HL-60/S4 (cell line): ENCODE results near the gene CD2AP.
"Not testable (repeated sequence)": the region's sequence is repeated elsewhere in the genome, so short reads cannot be mapped to it uniquely, and the experiment has no call there.

Source experiments
- in situ Hi-C: fragments of 300-500 bp; cut with MboI; formaldehyde crosslinking; loops from 2 replicates; pipeline ENCODE4 v1.14.3; 2022; ENCODE audit warnings: low sequenced_read_pairs

CD2AP gene

DNA sequence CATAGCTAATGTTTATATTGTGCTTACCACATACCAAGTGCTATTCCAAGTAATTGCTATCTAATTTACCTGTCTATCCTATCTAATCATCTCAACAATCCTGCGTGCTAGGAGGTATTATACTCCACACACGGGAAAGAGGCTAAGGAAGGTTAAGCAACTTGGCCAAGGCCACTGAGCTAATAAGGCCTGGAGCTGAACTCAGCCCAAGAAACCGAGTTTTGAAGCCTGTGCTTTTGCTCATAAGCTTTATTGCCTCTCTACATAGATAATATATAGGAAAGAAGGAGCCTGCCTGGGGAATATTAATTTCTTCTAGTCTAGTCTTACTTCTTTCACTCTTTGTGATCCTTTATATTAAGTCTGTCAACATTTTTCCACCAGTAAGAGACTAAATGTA, 153.0 kb downstream of the CD2AP start:
- in situ Hi-C loops, result no loop called here

- in situ Hi-C loops, result no loop called here
Measured at GRCh38 chr6:47631269-47631772, 153.7 kb downstream of the CD2AP start.

DNA sequence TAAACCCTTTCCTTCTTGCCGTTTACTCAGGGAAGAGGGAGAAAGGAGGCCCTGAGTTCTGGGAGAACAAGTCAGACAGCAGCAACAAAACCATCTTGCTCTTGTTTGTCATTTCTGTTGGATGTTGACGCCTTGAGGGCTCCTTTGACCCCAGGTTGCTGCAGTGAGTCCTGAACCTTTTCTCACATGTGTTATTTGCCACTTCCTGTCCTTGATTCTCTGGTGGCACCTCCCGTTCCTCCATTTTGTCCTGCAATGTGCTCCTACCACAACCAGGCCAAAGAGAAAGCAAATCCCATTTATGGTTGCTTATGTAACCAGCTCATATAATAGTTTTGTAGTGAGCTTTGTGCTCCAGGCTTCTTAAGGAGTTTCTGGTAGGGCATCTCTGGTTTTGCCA, 154.2 kb downstream of the CD2AP start:
- in situ Hi-C loops, result no loop called here

DNA sequence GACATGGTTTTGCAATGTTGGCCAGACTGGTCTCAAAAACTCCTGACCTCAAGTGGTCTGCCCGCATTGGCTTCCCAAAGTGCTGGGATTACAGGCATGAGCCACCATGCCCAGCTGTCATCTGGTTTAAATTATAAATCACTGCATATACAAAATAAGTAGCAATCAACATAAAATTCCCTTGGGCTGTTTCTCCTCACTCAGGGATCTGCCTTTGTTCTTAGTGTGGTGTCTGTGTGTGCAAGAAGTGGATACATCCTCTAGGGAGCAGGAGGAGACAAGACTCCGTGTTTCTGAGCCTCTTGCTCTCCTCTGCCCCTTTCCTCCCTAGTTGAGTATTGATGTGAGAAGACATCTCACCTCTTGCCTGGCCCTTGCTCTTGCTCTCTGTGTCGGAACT, 155.6 kb downstream of the CD2AP start:
- in situ Hi-C loops, result no loop called here

DNA sequence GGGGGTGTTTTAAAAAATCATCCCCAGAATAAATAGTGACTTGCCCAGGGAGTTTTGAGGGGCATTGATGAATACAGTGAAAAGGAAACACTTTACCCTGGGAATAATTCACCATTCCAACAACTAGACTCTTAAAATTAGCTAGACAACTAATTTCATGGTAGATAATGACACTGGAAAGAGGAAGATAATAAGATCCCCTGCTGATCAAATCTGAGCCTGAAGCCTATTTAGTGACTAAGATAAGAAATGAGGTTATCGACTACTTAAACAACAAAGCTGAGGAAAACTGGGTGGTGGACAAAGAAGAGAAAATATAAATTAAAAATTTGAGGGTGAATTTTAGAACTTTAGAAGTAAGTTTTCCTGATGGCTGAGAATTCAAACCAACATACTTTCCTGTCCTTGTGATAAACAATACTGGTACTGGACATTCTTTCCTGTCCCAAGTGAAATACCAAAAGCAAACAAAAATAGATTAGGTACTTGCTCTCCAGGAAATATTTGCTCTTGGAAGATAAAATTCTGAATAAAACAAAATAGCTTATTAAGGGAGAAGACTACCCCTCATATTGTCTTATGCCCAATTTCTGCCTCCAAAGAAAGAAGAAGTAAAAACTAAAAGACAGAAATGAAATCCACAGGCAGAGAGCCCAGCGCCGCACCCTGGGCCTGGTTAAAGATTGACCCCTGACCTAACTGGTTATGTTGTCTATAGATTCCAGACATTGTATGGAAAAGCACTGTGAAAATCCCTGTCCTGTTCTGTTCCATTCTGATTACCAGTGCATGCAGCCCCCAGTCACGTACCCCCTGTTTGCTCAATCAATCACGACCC, 156.8 kb downstream of the CD2AP start:
- in situ Hi-C loops, result no loop called here

DNA sequence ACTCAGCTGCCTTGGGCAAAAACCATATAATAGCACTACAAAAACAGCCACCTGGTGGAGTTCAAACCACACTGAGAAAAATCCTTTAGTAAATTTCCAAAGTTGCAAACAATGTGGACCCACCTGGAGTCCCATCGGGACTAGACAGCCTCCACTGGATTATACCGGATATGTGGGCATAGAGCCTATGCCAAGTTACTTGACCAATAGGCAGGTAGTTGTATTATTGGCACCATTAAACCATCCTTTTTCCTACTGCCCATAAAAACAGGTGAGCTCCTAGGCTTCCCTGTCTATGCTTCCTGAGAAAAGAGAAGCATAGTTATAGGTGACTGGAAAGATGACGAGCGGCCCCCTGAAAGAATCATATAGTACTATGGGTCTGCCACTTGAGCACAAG, 169.1 kb downstream of the CD2AP start:
- in situ Hi-C loops, result no loop called here

DNA sequence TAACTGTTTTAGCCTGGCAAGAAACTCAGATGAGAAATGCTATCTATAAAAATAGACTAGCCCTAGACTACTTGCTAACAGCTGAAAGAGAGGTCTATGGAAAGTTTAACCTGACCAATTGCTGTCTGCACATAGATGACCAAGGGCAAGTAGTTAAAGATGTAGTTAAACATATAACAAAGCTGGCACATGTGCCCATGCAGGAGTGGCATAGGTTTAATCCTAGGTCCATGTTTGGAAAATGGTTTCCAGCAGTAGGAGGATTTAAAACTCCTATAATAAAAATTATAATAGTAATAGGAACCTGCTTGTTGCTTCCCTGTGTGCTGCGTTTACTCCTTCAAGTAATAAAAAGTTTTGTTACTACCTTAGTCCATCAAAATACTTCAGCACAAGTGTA, 169.6 kb downstream of the CD2AP start:
- in situ Hi-C loops, result no loop called here

GRCh38 chr6:47647626-47648025, 170.0 kb downstream of the CD2AP start:
- in situ Hi-C loops, result not testable (repeated sequence)

DNA sequence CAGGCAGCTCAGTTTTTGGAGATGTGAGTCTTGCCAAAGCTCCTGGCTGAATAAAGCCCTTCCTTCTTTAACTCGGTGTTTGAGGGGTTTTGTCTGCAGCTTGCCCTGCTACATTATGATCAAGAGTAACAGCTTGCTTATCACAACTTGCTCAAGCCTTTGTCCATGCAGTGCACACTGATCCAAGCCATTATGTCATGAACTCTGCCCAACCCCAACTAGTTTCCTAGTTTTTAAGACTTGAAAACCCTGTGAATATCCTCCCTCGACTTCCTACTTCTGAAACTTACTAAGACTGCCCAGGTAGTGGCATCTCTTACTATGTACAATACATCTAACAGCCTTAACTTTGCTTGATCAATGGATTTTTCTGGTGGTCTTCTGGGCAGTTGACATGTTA, 170.4 kb downstream of the CD2AP start:
- in situ Hi-C loops, result no loop called here

DNA sequence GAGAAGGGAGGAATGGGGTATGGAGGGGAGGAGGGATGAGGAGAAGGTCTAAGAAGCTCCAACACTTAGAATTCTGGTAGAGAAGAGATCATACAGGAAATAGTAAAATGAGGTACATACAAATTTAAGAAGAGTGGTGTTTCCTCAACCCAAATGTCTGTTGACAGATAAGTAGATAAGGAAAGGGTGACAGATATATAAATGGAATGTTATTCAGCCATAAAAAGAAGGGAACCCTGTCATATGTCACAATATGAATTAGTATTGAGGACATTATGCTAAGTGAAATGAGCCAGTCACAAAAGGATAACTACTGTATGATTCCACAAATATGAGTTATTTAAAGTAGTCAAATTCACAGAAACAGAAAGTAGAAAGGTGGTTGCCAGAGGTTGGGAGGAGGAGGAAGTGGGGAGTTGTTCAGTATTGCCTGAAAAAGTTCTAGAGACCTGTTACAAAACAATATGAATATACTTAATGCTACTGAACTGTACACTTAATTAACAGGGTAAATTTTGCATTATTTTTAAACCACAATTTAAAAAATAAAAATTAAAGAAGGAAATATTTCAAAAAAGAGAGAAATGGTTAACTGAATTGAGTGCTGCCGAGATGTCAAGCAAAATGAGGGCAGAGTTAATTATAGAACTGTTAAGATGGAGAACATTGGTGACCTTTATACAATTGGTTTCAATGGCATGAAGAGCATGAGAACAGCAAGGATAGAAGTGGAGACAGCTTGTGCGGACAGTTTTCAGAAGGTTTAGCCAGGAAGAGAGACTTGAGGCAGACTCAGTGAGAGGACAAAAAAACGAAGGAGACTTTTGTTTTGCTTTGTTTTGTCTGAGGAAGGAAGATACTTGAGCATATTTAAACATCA, 173.2 kb downstream of the CD2AP start:
- in situ Hi-C loops, result no loop called here

DNA sequence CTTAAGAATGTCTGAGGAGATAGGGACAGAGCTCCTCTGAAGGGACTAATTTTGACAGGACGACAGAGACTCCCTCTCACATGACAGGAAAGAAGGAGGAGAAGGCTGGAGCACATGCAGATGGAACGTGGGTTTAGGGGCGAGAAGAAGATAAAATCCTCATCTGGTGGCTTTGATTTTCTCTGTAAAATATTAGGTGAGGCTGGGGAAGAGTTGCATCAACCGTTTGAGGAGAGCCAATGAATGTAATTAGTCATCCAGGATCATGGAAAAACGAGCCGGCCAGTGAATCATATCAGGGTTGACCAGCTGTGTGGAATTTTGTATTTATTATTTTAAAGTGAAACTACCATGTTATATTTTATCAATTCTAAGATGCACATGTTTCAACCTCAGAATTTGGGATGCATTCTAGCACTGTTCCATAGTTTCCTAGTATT, 173.9 kb downstream of the CD2AP start:
- in situ Hi-C loops, result no loop called here

DNA sequence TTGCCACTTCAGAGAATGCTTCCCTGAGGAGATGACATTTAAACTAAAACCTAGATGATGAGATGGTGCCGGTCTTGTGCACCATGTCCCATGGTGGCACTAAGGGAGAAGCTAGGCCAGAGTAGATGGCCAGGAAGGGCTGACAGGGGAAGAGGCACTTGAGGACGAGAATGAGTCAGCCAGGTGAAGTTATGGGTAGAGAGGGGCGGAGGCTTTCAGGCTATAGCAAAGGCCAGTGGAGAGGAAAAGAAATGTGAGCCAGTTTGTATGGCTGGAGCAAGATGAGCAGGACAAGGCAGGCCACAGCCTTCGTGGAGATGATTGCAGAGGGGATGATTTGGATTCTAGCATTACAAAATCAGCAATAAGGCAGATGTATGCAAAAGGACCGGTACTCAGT, 176.1 kb downstream of the CD2AP start:
- in situ Hi-C loops, result no loop called here

- in situ Hi-C loops, result no loop called here
Measured at GRCh38 chr6:47654255-47654654, 176.7 kb downstream of the CD2AP start.

DNA sequence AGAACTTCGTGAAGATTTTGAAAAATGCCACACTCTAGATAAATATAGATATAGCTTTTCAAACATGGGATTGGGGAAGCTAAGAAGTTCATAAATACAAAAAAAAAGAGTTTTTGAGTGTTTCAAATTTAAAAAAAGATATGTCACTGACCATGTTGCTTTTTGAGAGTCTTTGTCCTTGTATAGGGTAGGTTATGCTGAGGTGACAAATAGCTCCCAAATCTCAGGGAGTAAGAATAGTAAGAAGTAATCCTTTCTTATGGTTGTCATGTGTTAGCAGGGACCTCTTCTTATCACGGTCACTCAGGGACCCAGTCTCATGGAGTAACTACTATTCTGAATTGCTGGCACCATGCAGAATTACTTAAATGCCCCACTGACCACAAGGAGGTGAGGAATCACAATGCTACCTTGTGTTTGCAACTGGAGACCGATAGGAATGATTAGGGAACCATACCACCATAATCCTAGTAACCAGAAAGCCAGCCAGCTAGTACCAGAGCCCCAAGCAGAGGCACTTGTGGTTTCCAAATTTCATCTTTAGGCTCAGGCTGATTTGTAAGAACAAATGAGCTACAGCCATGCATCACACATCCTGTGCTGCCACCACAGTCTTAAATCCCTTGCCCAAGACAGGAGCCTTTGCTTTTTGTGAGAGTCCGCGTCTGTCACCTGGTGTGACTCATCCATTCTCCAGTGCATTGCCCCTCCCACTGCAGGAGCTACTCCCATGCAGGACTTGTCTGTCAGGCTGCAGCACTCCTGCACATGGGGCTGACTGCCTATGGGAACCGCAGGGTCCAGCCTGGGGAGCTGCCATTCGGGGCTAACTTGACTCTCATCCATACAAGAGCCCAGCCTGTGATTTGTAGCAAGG, 178.4 kb downstream of the CD2AP start:
- in situ Hi-C loops, result no loop called here

GRCh38 chr6:47661960-47662359, 184.4 kb downstream of the CD2AP start:
- in situ Hi-C loops, result no loop called here

GRCh38 chr6:47663462-47664216, 186.1 kb downstream of the CD2AP start:
- in situ Hi-C loops, result no loop called here

DNA sequence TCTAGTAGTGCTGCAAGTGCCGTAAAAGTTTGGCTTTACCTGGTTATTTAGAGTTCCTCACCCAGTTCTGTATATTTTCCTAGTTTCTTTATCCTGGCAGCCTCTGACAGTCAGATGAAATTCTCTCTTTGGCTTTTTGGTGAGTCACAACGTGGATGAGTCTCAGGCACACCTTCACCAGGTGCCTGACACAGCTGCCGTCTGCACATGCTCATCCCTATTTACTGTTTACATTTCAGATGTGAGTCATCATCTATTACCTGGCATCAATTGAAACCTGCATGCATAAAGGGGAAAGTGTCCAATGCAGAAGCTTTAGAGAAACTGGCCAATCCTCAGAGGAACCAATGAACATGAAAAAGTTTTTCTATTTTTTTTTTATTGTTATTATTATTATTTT, 187.5 kb downstream of the CD2AP start:
- in situ Hi-C loops, result no loop called here

- in situ Hi-C loops, result no loop called here
Measured at GRCh38 chr6:47669684-47670513, 192.3 kb downstream of the CD2AP start.

GRCh38 chr6:47670851-47671250, 193.3 kb downstream of the CD2AP start:
- in situ Hi-C loops, result no loop called here
